ENCODE measurements around the gene ART5.
A peak's percentile ranks its signal among the peaks of the same experiment; 100 is the strongest.
"Not testable (repeated sequence)": the region's sequence is repeated elsewhere in the genome, so short reads cannot be mapped to it uniquely, and the experiment has no call there.

ART5 gene

DNA sequence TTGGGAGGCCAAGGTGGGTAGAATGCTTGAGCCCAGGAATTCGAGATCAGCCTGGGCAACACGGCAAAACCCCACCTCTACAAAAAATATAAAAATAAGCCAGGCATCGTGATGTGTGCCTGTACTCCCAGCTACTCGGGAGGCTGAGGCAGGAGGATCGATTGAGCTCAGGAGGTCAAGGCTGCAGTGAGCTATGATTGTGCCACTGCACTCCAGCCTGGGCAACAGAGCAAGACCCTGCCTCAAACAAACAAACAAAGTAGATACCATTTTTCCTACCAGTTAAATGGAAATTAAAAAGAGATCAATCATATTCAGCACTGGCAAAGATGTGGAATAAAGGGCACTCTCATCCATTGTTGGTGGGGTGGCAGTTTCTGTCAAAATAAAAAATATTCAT lies 15.5 kb upstream of the ART5 start:
- not testable (repeated sequence) for DNase-seq

- DNase-seq = no peak
Observed at GRCh38 chr11:3655547-3655946, 13.8 kb upstream of the ART5 start.

GRCh38 chr11:3652514-3652913 lies 10.7 kb upstream of the ART5 start:
- DNase-seq = not testable (repeated sequence)

DNA sequence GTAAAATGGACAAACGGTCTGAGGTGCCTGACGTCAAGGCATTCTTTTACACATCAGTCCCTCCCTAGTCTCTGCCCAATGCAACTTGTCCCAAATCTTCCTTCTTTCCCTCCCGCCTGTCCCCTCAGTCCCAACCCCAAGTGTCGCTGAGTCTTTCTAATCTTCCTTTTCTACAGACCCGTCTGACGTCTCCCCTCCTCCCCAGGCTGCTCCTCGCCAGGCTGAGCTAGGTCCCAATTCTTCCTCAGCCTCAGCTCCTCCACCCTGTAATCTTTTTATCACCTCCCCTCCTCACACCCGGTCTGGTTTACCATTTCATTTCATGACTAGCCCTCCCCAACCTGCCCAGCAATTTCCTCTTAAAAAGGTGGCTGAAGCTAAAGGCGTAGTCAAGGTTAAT lies 7.6 kb upstream of the ART5 start:
- not testable (repeated sequence) for DNase-seq

- DNase-seq = not testable (repeated sequence)
Observed at GRCh38 chr11:3648843-3649242, 7.1 kb upstream of the ART5 start.

DNA sequence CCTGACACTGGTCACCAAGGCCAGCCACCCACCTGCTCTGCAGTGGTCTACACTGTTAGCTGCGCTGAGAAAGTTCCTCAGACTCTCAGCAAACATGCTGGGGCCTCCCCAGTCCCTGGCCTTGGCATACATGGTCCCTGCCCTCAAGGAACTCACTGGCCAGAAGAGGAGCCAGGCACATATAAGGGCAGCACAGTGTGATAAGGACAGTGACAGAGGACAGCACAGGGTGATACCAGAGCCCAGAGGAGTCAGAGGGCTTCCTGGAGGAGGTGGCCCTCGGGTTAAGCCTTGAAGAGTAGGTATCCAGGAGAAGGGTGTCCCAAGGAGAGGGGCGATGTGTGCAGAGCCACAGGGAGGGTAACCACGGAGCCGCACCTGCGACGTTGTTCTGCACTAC lies 3.8 kb upstream of the ART5 start:
- no peak for DNase-seq

- DNase-seq = no peak
Observed at GRCh38 chr11:3644817-3645235, 3.0 kb upstream of the ART5 start, which contains the start of gene ART1. Gene ART1, plus strand, starts transcription at chr11:3645128. Its CDS starts 14,086 bp downstream, at chr11:3659214.

- not testable (repeated sequence) for DNase-seq
Observed at GRCh38 chr11:3643102-3643546, 1.3 kb upstream of the ART5 start.

GRCh38 chr11:3642071-3642951 lies 519 bp upstream of the ART5 start:
- DNase-seq = peak; percentile 61

DNA sequence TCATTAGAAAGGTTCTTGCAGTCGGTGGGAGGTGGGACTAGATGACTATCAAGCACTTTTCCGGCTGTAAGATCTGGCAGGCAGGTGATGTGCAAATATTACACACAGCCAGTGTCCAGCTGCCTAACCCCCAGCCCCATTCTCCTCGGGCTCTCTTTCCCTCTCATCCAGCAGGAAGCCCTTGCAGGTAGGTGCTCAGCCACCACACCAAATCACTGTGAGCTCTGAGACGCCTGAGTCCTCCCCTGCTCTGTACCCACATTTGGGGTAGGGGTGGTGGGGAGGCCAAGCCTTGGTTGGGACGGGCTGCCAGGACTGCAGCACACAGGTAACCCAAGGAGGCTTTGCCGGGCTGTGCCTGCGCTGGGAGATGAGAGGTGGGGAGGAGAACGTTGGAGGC lies 601 bp downstream of the ART5 start:
- DNase-seq = no peak

DNA sequence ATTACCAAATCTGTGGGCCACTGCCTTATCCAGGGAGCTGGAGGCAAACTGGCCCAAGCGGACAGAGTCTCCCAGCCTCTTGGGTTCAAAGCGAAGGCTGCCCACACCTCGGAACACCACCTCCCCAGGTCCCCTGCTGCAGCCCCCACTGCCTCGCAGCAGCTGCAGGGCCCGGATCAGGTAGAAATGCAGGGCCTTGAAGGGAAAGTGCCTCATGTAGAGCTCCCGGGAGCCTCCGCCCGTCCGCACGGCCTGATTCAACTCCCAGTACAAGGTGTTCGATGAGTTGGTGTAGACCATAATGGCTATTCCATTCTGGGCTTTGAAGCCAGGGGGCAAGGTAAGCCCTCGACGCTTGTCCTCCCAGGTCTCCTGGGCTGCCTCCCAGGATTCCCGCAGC lies 2.0 kb downstream of the ART5 start:
- DNase-seq = no peak

GRCh38 chr11:3638513-3638912 lies 3.3 kb downstream of the ART5 start:
- no peak for DNase-seq

DNA sequence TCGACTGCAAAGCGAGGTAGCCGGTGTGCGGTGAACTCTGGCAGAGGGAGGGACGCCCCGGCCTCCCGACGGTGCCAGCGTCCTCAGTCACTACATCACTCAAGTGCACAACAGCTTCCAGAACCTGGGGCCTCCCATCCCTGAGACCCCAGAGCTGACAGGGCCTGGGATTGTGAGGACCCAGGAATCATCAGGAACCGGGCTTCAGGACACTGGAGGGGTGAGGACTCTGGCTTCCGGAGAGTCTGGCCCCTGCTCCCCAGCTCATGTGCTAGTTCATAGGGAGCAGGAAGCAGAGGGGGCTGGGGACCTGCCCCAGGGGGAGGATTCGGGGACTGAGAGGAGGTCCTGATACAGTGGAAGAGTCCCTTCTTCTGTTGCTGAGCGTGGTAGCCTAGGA lies 4.6 kb downstream of the ART5 start:
- DNase-seq = no peak

GRCh38 chr11:3635641-3636375 lies 6.0 kb downstream of the ART5 start:
- no peak for DNase-seq

DNA sequence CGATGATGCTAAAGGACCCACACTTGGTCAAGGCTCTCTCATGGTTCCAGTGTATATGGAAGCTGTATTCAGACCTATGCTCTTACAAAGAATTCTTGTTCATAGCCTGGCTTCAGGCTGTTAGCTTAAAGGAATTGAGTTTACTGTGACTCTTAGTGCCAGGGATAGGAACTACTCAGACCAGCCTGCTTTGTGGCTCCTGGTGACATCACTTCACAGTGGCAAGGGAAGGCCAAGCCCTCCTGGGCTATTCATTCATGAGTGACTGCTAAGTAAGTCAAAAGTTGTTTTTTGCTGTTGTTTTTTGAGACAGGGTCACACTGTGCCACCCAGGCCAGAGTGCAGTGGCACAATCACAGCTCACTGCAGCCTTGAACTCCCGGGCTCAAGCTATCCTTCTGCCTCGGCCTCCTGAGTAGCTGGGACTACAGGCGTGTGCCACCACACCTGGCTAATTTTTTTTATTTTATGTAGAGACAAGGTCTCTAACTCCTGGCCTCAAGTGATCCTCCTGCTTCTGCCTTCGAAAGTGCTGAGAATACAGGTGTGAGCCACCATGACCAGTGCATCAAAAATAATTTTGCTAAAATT lies 9.6 kb downstream of the ART5 start:
- DNase-seq = no peak

DNA sequence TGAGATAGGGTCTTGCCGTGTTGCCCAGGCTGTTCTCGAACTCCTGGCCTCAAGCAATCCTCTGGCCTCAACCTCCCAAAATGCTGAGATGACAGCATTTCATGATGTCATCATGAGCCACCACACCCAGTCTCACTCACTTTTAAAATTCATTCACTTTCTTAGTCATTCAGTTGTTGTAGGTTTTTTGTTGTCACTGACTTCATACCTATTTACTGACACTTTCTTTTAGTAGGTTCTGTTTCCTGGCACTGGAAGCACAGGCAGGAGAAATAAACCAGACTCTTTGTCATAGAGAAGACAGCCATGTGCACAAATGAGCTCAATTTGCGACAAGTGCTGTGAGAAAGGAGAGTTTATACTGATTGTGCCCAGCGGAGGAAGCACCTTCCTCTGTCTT lies 10.5 kb downstream of the ART5 start:
- no peak for DNase-seq

GRCh38 chr11:3627291-3627690 lies 14.5 kb downstream of the ART5 start:
- no peak for DNase-seq

GRCh38 chr11:3626250-3626960 lies 15.4 kb downstream of the ART5 start:
- DNase-seq = no peak

GRCh38 chr11:3623767-3624458 lies 17.9 kb downstream of the ART5 start:
- DNase-seq = no peak

GRCh38 chr11:3623121-3623520 lies 18.7 kb downstream of the ART5 start:
- DNase-seq = no peak

DNA sequence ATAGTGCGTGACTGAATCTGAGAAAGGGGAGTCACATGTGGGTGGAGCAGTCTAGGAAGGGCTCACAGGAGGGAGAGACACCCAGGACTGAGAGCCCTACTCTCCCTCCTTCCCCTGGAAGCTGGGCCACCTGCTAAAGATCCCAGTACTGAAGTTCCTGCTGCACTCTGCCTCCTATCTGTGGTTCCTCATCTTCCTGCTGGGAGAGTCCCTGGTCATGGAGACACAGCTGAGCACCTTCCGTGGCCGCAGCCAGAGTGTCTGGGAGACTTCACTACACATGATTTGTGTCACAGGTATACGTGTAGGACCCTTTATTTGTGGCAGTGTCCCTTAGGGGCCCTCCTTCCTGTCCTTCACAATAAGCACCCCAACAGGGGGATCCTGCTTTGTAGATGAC lies 19.3 kb downstream of the ART5 start:
- no peak for DNase-seq

DNA sequence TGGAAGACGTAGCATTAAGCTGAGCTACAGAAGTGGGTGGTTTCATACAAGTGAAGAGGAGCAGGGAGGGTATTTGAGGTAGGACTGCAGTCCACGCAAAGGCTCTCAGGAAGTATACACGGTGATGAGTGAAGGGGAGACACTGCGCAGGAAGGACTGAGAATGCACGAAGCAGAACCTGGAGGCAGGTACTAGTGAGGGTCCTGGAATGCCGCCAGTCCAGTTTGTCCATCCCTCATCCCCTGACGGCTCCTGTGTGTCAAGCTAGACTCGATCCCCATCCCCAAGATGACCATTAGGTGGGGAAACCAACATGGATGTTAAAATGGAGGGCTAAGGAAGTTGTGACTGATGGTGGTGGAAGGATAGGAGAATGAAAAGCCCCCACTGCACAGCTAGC lies 23.8 kb downstream of the ART5 start:
- no peak for DNase-seq
